DMS153 treated with DMSO at 0.1 percent for 48 hours (cell line): ENCODE data around the gene BTRC.
"Not testable (repeated sequence)": the region's sequence is repeated elsewhere in the genome, so short reads cannot be mapped to it uniquely, and the experiment has no call there.

ENCODE experiments used
- DNase-seq: peaks from one replicate; lab custom pipeline; 2025; ENCODE audit not compliant: unreplicated experiment; lab: John Stamatoyannopoulos, UW

Gene BTRC

DNA sequence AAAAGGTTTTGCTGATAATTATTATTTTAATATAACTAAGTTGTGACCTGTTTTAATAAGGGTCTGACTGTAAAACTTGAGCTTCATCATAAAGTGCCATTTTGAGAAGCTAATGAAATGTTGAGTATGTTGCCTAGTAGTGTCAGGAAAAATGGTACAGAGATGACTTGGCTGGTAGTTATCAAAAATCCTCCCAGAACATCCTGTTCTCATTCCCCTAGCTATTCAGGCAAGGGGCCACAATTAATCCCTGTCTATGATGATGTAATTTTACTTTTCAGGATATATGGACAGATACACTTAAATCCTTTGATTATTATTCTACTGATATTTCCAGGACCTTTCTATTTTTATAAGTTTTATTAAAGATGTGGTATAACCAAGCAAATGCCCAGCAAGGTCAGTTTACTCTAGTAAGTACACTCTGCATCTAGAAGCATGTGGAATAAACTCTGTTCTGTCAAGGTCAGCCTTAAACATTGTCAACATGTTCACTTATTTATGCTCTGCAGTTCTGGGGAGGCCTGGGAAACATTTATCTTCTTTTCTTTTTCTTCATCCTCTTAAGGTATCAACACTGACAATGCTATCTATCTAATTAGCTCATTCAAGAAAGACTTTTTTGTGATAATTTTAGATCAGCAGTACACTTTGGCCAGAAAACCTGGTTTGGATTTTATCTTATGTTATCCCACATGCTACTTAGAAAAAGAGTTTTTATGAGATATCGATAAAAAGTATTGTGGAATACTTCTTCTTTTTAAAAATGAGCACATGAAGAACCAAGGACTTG is 32.1 kb downstream of the BTRC start:
- no peak for DNase-seq

DNA sequence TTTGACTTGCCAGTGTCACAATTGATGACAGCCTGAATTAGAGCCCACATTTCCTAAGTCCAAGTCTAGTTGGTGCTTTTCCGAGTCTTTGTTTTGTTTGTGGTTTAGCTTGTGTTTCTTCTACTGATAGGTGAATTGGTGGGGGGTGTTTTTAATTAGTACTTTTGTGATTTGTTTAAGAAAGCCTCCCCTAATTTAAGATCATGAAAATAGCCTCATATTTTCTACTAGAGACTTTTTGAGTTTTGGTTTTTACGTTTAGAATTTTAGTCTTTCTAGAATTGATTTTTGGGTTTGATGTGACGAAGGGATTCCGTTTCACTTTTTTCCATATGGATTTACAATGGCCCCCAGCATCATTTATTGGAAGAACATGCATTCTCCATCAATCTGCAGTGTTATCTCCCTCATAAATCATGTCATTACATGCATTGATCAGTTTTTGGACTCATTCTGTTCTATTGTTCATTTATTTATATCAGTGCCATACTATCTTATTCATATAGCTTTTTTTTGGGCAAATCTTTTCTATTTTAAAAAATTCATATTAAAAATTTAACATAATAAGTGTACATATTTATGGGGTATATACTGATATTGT is 32.8 kb downstream of the BTRC start:
- no peak for DNase-seq

DNA sequence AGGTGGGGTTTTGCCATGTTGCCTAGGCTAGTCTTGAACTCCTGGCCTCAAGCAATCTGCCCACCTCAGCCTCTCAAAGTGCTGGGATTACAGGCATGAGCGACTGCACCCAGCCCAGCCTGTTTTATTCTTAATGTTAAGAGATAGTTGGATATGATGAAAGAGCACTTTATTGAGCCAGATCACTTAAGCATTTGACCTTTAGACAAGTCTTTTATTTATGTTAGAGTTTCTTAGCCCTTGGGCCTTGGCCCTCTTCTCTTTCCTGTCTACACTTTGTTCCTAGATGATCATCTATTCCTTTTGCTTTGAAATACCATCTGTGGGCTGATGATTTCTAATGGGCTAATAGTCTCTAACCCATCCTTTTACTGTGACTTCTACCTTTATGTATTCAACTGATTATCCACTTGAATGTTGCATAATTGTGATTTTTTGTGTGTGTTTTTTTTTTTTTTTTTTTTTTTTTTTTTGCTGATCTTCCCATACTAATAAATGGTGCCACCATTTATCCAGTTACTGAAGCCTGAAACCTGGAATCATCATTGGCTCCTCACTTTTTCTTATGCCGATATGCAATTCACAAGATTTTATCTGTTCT is 34.8 kb downstream of the BTRC start:
- no peak for DNase-seq

DNA sequence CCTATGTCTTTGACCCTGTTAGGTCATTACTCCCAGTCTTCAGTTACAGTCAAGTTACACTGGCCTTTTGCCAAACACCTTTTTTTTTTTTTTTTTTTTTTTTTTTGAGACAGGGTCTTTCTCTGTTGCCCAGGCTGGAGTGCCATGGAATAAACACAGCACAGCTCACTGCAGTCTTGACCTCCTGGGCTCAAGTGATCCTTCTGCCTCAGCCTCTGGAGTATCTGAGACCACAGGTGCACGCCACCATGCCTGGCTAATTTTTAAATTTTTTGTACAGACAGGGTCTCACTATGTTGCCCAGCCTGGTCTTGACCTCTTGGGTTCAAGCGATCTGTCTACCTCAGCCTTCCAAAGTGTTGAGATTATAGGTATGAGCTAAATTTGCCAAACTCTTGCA is 35.6 kb downstream of the BTRC start:
- not testable (repeated sequence) for DNase-seq

DNA sequence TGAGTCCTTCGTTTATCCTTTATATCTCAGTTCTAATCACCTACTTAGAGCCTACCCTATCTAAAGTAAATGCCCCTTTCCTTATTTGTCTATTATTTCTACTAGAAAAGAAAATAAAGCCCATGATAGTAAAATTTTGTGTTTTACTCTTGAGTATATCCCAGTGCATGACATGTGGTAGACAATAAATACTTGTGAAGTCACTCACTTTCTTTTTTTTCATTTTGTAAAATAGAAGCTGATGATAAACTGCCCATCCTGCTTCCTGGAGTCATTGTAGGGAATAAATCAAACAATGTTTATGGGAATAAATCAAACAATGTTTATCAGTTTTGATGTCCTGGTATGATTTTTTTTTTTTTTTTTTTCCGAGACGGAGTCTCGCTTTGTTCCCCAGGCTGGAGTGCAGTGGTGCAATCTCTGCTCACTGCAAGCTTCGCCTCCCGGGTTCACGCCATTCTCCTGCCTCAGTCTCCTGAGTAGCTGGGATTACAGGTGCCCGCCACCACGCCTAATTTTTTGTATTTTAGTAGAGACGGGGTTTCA is 36.1 kb downstream of the BTRC start:
- no peak for DNase-seq

DNA sequence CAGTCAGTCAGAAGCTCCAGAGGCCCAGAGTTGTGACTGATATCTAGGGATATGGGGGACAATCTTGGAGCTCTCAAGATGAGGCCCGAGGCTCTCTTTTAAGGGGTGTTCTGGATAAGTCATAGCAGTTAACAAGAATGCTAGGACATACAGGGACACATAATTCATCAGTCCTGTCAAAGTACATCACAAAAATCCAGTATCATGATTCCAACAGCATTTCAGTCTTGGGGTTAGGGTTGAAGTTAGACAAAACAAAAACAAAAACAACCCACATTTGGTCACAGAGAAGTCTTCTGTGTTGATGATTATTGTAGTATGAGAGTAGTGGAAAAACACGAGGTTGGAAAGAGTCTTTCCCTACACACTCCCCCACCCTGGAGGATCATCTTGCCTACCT is 39.4 kb downstream of the BTRC start:
- no peak for DNase-seq

DNA sequence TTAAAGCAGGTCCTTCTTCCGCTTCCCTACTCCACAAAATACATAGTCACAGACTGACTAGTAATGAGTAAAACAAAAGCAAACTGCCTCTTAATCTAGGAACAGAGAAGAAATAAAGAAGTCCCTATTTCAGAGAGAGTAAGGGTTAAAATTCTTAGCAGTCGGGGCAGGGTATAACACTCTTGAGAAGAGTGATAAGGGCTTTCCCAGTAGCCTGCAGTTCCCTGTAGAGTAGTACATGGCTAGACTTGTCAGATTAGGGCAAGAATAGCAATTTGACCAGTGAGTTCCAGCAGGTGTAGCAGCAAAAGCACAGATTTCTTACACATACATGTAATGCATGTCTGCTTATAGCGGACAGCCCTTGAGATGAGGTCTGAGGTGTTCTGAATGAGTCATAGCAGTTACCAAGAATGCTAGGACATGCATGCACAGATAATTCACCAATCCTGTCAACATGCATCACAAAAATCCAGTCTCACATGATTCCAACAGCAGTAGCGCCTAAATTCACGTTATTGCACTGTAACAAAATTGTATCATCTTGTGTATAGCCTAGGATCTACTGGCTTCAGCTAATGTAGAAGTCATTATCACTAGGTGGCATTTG is 40.7 kb downstream of the BTRC start:
- no peak for DNase-seq

DNA sequence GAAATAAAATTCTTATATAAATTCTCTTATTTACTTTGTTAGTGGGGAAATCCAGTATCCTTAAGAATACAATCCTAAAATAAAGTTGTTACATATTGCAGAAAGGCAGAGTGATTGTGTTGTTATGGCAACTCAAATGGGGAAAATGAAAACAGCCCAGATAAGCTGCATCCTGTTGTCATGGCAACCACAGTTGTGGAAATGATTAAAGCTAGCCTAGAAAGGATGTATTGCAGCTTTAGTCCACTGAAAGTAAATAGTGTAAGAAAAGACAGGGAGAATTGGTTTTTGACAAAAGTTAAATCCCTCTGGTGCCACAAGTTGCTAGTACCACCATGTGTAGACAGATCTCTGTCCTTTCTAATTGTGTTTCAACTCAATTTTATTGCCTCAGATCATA is 43.2 kb downstream of the BTRC start:
- no peak for DNase-seq

DNA sequence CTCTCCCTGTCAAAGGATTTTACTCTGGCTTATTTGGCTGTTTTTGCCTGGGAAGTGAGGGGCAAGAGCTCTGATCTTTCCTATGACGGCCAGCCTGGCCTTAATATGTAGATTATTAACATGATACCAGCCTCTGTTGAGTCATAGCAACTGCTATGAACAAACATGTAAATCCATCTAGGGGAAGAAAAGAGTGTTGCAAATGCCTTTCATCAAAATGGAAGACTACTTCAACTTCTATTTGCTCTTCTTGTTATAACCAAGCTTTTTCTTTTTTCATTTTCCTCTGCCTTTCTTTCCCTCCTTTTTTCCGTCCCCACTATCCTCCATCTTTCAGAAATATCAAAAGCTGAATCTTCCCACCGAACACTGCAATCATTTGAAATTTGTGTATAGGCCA is 46.6 kb downstream of the BTRC start:
- DNase-seq = no peak

DNA sequence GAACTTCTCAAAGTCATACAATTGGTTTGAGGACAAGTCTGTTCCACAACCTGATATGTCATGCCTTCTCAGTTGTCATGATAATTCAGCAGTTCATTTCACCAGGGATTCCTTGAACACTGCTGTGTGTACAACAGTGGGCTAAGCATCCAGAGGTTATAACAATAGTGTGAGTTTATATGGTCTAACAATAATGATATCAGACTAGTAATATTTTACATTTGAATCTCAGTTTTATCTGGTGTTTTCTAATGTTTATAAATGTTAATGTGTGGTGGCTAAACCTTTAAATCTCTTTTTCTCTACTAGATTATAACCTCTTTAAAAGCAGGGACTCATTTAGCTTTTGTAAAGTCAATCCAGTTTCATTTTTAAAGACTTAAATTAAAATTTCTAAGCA is 48.7 kb downstream of the BTRC start:
- no peak for DNase-seq

DNA sequence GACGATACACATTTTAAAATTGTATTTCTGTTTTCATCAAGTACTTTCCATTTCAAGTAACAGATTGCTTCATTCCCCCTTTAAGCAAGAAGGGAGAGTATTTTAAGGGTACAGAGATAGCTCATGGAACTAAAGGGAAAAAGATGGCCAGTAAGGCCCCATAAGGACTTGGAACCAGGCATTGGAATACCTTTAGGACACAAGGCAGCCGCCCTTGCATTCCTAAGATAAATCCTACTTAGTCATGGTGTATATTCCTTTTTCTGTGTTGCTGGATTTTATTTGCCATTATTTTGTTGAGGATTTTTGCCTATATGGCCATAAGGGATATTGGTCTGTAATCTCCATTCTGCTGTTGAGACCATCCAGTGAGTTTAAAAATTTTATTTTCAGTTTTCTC is 49.2 kb downstream of the BTRC start:
- no peak for DNase-seq

DNA sequence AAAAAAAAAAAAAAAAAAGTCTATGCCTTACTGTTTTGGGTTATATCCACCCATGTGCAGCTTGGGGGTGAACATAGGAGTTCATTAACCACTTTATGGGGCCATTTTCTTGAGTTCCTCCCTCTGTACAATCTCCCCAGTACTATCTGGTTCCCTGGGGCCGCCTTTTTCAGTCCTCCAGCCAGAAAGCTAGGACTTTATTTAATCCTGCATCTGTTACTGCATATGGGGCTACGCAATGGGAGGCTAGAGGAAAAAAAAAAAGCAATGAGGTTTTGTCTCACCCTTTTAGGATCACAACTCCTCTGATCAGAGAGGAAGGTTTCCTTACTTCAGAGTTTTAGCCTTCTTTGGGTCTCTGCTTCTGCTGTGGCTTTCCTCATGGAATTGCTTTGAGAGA is 51.0 kb downstream of the BTRC start:
- no peak for DNase-seq

DNA sequence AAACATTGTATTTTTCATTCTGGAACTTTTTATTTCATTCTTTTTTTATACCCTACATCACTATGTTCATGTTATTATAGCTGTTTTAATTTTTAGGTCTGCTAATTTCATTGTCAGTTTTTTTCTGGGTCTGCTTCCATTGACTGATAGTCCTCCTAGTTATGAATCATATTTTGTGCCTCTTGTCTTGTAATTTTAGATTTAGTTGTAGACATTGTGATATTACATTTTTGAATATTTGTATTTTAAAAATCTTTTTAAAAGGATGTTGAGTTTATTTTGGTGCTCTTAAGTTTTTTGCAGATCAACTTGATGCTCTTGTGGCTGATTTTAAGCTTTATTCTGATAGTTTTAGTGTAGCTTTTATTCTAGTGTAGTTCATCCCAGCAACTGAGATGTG is 57.6 kb downstream of the BTRC start:
- DNase-seq = no peak

DNA sequence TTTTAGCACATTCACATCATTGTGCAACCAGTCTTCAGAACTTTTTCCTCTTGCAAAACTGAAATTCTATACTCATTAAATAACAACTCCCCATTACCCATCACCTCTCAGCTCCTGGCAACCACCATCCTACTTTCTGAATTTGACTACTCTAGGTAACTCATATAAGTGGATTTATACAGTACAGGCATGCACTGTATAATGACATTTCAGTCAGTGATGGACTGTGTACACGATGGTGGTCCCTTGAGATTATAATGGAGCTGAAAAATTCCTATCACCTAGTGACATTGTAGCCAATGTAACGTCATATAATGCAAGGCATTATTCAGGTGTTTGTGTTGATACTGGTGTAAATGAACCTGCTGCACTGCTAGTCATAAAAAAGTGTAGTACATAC is 60.1 kb downstream of the BTRC start:
- no peak for DNase-seq

DNA sequence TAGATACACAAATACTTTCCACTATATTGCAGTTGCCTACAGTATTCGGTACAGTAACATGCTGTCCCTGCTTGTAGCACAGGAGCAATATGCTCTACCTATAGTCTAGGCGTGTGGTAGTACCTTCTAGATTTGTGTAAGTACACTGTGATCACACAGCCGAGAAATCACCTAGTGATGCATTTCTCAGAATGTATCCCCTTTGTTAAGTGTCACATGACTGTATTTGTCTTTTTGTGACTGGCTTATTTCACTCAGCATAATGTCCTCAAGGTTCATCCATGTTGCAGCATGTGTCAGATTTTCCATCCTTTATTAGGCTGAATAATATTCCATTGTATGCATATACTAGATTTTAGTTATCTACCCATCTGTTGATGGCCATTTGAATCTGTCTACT is 61.9 kb downstream of the BTRC start:
- no peak for DNase-seq

DNA sequence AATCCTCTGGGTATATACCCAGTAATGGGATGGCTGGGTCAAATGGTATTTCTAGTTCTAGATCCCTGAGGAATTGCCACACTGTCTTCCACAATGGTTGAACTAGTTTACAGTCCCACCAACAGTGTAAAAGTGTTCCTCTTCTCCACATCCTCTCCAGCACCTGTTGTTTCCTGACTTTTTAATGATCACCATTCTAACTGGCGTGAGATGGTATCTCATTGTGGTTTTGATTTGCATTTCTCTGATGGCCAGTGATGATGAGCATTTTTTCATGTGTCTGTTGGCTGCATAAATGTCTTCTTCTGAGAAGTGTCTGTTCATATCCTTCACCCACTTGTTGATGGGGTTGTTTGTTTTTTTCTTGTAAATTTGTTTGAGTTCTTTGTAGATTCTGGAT is 68.0 kb downstream of the BTRC start:
- DNase-seq = not testable (repeated sequence)

DNA sequence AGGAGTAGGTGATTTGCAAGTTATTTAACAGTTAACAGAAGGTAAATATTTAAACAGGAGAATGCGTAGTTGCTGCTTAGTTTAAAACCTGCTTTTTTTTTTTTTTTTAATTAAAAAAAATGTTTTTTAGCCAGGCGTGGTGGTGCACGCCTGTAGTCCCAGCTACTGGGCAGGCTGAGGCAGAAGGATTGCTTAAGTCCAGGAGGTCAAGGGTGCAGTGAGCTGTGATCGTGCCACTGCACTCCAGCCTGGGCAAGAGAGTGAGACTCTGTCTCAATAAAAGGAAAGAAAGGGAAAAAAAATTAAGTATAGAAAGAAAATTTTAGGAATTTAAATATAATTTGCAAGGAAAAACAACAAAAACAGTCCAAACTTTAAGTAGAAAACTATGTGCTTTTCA is 71.6 kb downstream of the BTRC start:
- DNase-seq = no peak

DNA sequence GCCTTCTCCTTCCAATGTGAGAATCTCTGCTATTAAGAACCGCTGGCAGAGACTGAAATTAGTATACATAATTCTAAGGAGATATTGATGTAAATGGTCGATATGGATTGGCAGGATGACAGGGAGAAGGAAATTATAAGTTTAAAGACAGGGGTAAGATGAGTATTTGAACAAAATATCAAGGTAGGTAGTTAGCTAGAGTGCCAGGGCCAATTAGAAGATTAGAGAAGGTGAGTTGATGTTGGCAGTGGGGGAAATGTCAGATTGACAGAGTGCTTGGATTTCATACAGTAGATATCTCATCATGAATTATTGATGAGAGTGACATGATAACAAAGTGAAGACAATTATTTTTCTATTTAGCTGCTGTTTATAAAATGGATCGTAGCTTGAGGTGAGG is 74.1 kb downstream of the BTRC start:
- DNase-seq = no peak

DNA sequence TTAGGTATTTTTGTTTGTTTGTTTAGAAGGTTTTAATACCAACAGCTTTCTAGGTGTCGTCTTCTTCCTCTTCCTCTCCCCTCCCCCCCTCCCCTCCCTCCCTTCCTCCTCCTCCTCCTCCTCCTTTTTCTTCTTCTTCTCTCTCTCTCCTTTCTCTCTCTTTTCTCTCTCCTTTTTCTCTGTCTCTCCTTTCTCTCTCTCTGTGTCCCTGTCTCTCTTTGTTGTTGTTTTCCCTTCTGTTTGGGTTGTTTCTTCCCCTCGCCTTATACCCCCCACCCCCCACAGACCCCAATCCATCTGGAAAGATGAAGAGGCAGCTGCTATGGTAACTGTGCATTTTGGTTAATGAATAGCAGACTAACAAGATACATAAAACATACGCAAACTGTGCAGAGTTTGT is 75.5 kb downstream of the BTRC start:
- no peak for DNase-seq

DNA sequence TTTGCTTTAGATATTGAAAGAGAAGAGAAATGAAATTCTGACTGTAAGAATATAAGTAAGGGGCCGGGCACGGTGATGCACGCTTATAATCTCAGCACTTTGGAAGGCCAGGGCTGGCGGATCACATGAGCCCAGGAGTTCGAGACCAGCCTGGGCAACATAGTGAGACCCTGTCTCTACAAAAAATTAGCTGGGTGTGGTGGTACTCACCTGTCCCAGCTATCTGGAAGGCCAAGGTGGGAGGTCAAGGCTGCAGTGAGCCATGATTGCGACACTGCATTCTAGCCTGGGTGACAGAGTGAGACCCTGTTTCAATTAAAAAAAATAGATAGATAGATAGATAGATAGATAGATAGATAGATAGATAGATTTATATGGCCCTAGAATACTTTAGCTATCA is 82.3 kb downstream of the BTRC start:
- no peak for DNase-seq

DNA sequence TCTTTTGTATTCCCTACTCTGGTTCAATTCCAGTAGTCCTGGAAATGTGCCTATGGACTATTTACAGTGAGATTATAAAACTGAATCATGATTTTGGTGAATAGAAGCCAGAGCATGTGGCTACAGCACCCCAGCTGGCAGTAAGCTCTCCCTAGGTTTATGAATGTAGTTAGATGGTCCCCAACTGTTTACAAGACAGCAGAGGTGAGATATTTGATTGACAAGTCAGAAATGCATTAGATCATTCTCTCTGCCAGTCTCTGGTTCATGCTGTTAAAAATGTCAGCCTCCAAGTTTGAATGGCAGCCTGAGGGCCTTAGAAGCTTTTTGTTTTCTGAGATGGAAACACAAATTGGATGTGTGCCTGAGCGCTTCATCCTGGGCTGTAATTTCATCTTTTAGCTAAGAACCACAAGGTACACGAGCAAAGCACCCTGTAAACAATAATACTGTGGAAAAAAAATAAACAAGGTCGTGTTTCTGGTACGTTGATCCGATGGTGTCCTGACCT is 85.0 kb downstream of the BTRC start:
- DNase-seq = no peak
